Gastrocnemius medialis (tissue), 4 donors: ENCODE measurements around the gene DMRT1. TPM values are rescaled to one million over a fixed set of nuclear protein-coding genes. Genes with fewer than 3 reads are reported as not detected.
A peak's percentile ranks its signal among the peaks of the same experiment; 100 is the strongest.

Experiments
- ATAC-seq, 2 donors: fragments of 150-250 bp; one replicate each; pipeline ENCODE4 v1.9.1; 2016
- DNase-seq, 2 donors: peaks; one replicate each; pipeline ENCODE4 v3.0.0-alpha.2; 2019
- H3K27ac ChIP-seq, 4 donors: fragments of 200-600 bp; sonication (generic); 1 replicate in 1 of 4; 2 replicates in 3 of 4; pipeline ENCODE4 v1.5.1; 2016 to 2018; ENCODE audit warnings: mild to moderate bottlenecking in 2 of 4, moderate library complexity in 1 of 4
- H3K27me3 ChIP-seq, 3 donors: fragments of 200-600 bp; sonication (generic) in 2 of 3; 1 replicate in 1 of 3; 2 replicates in 2 of 3; pipeline versions ENCODE4 v1.5.1 to v1.6.0; 2016 to 2019; ENCODE audit warnings: mild to moderate bottlenecking in 1 of 3, moderate library complexity in 1 of 3
- H3K36me3 ChIP-seq, 2 donors: fragments of 200-600 bp; sonication (generic) in 1 of 2; one replicate each; pipeline ENCODE4 v1.5.1; 2017 to 2018
- H3K4me1 ChIP-seq, 2 donors: fragments of 200-600 bp; sonication (generic) in 1 of 2; one replicate each; pipeline ENCODE4 v1.5.1; 2016 to 2017; ENCODE audit warnings: mild to moderate bottlenecking in 2 of 2
- H3K4me3 ChIP-seq, 4 donors: fragments of 200-600 bp; sonication (generic) in 3 of 4; 1 replicate in 1 of 4; 2 replicates in 3 of 4; pipeline ENCODE4 v1.5.1; 2016 to 2019; ENCODE audit warnings: mild to moderate bottlenecking in 2 of 4
- H3K9me3 ChIP-seq, 3 donors: fragments of 200-600 bp; sonication (generic) in 2 of 3; 1 replicate in 1 of 3; 2 replicates in 2 of 3; pipeline ENCODE4 v1.5.1; 2016 to 2019
- POLR2A ChIP-seq, 2 donors: fragments of 450-650 bp; IDR thresholded peaks; one replicate each; pipeline ENCODE4 v1.6.1; 2017; ENCODE audit warnings: antibody characterized with exemption in 2 of 2, mild to moderate bottlenecking in 2 of 2, moderate library complexity in 2 of 2
- in situ Hi-C, 4 donors: fragments of 200-750 bp; cut with MboI; loops; one replicate each; pipeline versions ENCODE4 v1.15.0 to v1.8.0; 2017; ENCODE audit warnings: low sequenced_read_pairs in 4 of 4
- intact Hi-C: fragments of 100-400 bp; cut with DNase I; formaldehyde crosslinking; loops from one replicate; pipeline ENCODE4 v1.15.1; 2023; ENCODE audit warnings: low total_unique reads
- total RNA-seq, 4 donors: library from RNA; depleted of rRNA; stranded (reverse); fragments of >200 nt; gene quantifications; one replicate each; pipeline versions ENCODE4 v1.1.0 to v1.2.3, GENCODE V29; 2016
- TF ChIP-seq, protein P1 (sequence below), 5 experiments: fragments of 450-650 bp in 3 of 5; fragments of 200-600 bp in 2 of 5; sonication (generic) in 2 of 5; IDR thresholded peaks in 4 of 5; conservative IDR thresholded peaks in 1 of 5; 1 replicate in 4 of 5; 2 replicates in 1 of 5; pipeline ENCODE4 v1.5.1; 2016 to 2019; ENCODE audit warnings: antibody characterized with exemption in 5 of 5, mild to moderate bottlenecking in 3 of 5, moderate library complexity in 3 of 5

The DMRT1 gene
- total RNA-seq, 4 donors from 2014 or later, result 0.91 TPM; not detected in 3

DNA sequence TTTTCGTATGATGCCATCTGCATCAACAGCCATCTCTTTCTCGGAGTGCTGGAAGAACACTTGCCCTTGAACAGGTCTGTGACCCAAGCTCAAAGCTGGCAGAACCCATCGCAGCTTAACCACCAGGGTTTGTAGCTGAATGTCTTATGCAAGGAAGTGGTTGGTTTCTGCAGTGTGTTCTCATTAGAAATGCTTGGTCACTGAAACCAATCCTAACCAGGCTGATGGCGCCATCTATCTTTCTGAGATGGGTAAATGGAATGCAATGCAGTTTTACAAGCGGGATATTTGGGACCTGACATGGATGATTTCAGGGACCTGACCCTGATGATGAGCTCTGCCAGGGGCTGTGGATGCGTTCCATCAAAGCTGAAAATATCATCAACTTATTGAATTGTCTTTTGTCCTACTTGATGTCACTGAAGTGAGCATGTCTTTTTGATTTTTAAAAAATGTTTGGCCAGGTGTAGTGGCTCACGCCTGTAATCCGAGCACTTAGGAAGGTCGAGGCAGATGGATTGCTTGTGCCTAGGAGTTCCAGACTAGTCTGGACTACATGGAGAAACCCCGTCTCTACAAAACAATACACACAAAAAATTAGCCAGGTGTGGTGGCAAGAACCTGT is 163.7 kb downstream of the DMRT1 start:
- Histone ChIP-seq H3K36me3 (no peaks in the 10 kb centered on the region), H3K27ac (no peak overlapping the region), H3K27me3 (no peaks in the 10 kb centered on the region), H3K4me1 (no peaks in the 10 kb centered on the region), H3K9me3 (no peaks in the 10 kb centered on the region), H3K4me3 (no peak overlapping the region)
- intact Hi-C loops (loop anchor here (5.0 to 10.0 kb wide), 2 partner anchors 390 to 618 kb away; no protein-coding TSS in a partner anchor), in situ Hi-C loops (loop anchor here (5.0 to 25.0 kb wide), 4 partner anchors 110 to 393 kb away; no protein-coding TSS in a partner anchor)
- TF ChIP-seq, protein P1, sequence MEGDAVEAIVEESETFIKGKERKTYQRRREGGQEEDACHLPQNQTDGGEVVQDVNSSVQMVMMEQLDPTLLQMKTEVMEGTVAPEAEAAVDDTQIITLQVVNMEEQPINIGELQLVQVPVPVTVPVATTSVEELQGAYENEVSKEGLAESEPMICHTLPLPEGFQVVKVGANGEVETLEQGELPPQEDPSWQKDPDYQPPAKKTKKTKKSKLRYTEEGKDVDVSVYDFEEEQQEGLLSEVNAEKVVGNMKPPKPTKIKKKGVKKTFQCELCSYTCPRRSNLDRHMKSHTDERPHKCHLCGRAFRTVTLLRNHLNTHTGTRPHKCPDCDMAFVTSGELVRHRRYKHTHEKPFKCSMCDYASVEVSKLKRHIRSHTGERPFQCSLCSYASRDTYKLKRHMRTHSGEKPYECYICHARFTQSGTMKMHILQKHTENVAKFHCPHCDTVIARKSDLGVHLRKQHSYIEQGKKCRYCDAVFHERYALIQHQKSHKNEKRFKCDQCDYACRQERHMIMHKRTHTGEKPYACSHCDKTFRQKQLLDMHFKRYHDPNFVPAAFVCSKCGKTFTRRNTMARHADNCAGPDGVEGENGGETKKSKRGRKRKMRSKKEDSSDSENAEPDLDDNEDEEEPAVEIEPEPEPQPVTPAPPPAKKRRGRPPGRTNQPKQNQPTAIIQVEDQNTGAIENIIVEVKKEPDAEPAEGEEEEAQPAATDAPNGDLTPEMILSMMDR (IDR thresholded peaks at IDR 0.05 in 4 of 5, conservative IDR thresholded peaks at IDR 0.05 in 1 of 5), result peak in 3 of 5 experiments; percentile 22 to 37 (median 32)
- TF ChIP-seq POLR2A (IDR thresholded peaks at IDR 0.05), result no peak
- DNase-seq, result no peak
- peak in 1 of 2 donors; percentile 34 for ATAC-seq

DNA sequence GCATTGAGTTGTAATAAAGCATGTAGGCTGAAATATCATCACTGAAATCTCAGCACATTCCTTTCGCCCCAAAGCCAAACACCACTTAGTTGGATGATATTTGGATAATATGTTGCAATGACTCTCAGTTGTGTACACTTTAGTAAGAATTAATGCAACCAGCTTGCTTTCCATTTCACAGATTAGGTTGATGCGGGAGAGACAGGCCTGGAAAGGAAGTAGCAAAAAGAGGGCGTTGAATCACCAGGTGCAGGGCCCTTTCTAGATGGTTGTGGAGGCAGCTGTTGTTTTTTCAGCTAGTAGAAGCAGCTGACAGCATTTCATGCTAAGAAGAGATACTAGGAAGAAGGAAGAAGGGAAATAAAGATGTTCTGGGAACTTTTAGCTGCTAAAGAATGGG is 165.8 kb downstream of the DMRT1 start:
- intact Hi-C loops, result loop anchor here (5.0 to 10.0 kb wide), 2 partner anchors 393 to 620 kb away; no protein-coding TSS in a partner anchor
- H3K4me1 ChIP-seq, result no peaks in the 10 kb centered on the region
- H3K27me3 ChIP-seq, result no peaks in the 10 kb centered on the region
- DNase-seq (no peak), ATAC-seq (no peak)
- in situ Hi-C loops, result loop anchor here (5.0 to 25.0 kb wide), 4 partner anchors 113 to 395 kb away; no protein-coding TSS in a partner anchor
- no peaks in the 10 kb centered on the region for H3K36me3 ChIP-seq
- no peak overlapping the region for H3K27ac ChIP-seq
- TF ChIP-seq POLR2A (IDR thresholded peaks at IDR 0.05), result no peak
- TF ChIP-seq, protein P1 (IDR thresholded peaks at IDR 0.05 in 4 of 5, conservative IDR thresholded peaks at IDR 0.05 in 1 of 5), result no peak
- no peak overlapping the region for H3K4me3 ChIP-seq
- H3K9me3 ChIP-seq, result no peaks in the 10 kb centered on the region

DNA sequence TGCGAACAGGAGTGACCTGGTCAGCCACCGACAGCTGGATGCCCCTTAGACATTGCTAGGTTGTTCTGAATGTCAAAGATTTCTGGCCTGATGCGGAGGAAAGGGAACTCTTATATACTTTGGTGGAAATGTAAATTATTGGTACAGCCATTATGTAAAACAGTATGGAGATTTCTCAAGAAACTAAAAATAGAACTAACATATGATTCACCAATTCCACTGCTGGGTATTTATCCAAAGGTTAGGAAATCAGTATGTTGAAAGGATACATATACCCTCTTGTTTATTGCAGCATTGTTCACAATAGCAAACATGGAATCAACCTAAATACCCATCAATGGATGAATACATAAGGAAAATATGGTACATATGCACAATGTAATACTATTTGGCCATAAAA is 166.7 kb downstream of the DMRT1 start:
- Histone ChIP-seq H3K4me1 (no peaks in the 10 kb centered on the region), H3K27me3 (no peaks in the 10 kb centered on the region), H3K36me3 (no peaks in the 10 kb centered on the region), H3K27ac (no peak overlapping the region), H3K9me3 (no peaks in the 10 kb centered on the region), H3K4me3 (no peak overlapping the region)
- in situ Hi-C loops, result loop anchor here (5.0 to 25.0 kb wide), 4 partner anchors 113 to 396 kb away; no protein-coding TSS in a partner anchor
- ATAC-seq, result no peak
- intact Hi-C loops, result loop anchor here (2.0 to 10.0 kb wide), 3 partner anchors 393 to 661 kb away; no protein-coding TSS in a partner anchor
- DNase-seq, result no peak
- TF ChIP-seq POLR2A (IDR thresholded peaks at IDR 0.05), result no peak
- TF ChIP-seq, protein P1 (IDR thresholded peaks at IDR 0.05 in 4 of 5, conservative IDR thresholded peaks at IDR 0.05 in 1 of 5), result no peak

DNA sequence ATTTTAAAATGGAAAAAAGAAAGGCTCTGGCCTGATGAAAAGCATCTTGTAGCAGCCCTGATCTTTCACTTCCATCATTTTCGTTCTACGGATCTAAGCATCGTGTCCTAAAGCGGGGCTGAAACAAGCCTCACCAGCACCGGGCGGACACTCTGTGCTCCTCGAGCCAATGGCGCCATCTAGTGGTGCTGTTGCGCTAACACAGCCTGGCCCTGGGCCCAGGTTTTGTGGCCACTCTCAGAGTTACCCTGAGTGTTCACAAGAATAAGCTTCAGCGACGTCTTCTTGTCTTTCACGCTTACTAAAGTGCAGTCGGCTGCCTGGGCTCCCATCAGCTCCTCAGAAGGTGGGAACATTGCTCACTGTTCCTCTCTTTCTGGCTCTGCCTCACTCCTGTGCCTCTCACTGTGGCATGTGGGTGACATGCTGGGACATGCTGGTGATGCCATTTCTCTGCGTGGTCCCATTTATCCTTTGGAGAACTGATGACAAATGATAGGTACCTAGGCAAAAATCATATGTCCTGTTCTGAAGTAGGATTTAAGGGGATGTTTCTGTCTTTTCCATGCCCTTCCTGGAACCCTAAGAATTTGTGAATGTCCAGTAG is 167.7 kb downstream of the DMRT1 start:
- Histone ChIP-seq H3K9me3 (no peaks in the 10 kb centered on the region), H3K27me3 (no peaks in the 10 kb centered on the region), H3K27ac (no peak overlapping the region), H3K36me3 (no peaks in the 10 kb centered on the region), H3K4me1 (no peaks in the 10 kb centered on the region), H3K4me3 (no peak overlapping the region)
- in situ Hi-C loops (loop anchor here (5.0 to 25.0 kb wide), 4 partner anchors 114 to 397 kb away; no protein-coding TSS in a partner anchor), intact Hi-C loops (loop anchor here (1.0 to 10.0 kb wide), 4 partner anchors 116 to 662 kb away; no protein-coding TSS in a partner anchor)
- DNase-seq (peak; percentile 32 to 67), ATAC-seq (peak; percentile 88 to 92)
- TF ChIP-seq, protein P1 (IDR thresholded peaks at IDR 0.05 in 4 of 5, conservative IDR thresholded peaks at IDR 0.05 in 1 of 5), result peak; percentile 87 to 99 (median 94)
- TF ChIP-seq POLR2A (IDR thresholded peaks at IDR 0.05), result no peak
